ENCODE measurements around the gene PTCSC3.

Gene PTCSC3

DNA sequence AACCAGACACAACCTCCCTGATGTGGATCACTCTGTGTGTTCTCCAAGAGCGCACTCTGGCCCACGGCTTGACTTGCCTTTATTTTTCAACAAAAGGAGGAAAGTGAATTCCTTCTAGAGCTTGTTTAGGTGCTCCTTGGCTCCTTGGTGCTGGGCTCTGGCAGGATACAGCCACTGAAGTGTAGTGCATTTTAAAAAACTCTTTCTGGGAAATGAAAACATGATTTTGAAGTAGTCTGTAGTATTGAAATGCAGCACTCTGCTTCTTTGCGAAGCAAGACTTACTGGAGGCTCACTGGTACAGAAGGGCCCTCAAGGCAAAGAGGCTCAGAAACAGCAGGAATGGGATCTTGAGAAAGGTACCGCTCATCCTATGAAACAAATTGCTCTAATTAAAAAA is 81.6 kb downstream of the PTCSC3 start:
- H3K27ac ChIP-seq (ENCODE audit: low read depth, low read length): no peak overlapping the region
- H3K36me3 ChIP-seq (ENCODE audit: control insufficient read depth in 1 of 2, insufficient read depth in 2 of 2, low read length in 2 of 2): no peaks in the 10 kb centered on the region
- no peak overlapping the region for H3K4me3 ChIP-seq (ENCODE audit: low read depth in 1 of 2, low read length in 2 of 2)
- no peak overlapping the region for H3K9ac ChIP-seq (ENCODE audit: low read depth in 1 of 2, low read length in 2 of 2)
- H3K4me1 ChIP-seq (ENCODE audit: control insufficient read depth in 1 of 2, insufficient read depth in 2 of 2, low read length in 2 of 2): peaks cover 5 to 9% of the 10 kb centered on the region in 2 donors
- H3K9me3 ChIP-seq (ENCODE audit: control insufficient read depth in 1 of 2, low read length in 2 of 2): no peaks in the 10 kb centered on the region
- no peaks in the 10 kb centered on the region for H3K27me3 ChIP-seq (ENCODE audit: control insufficient read depth in 1 of 2, insufficient read depth in 2 of 2, low read length in 2 of 2)

DNA sequence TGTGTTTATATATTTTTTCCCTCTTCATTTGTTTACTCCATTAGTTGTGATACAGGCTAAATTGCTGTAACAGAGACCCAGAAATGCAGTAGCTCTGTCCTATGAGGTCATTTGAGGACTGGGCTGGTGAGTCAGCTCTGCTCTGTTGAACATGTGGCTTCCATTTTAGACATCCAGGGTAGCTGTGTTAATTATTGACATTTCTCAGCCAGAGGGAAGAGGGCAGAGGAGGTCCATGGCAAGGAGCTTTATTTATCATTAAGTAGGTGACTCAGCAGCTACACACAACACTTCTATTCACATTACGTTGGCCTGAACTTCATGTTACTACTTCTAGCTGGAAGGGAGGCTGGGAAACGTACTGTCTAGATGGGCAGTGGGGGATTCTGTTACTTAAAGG is 85.4 kb downstream of the PTCSC3 start:
- Histone ChIP-seq H3K27me3 (ENCODE audit: control insufficient read depth in 1 of 2, insufficient read depth in 2 of 2, low read length in 2 of 2) (no peaks in the 10 kb centered on the region), H3K9me3 (ENCODE audit: control insufficient read depth in 1 of 2, low read length in 2 of 2) (no peaks in the 10 kb centered on the region), H3K9ac (ENCODE audit: low read depth in 1 of 2, low read length in 2 of 2) (no peak overlapping the region), H3K27ac (ENCODE audit: low read depth, low read length) (no peak overlapping the region), H3K4me1 (ENCODE audit: control insufficient read depth in 1 of 2, insufficient read depth in 2 of 2, low read length in 2 of 2) (peaks cover 5 to 9% of the 10 kb centered on the region in 2 donors), H3K4me3 (ENCODE audit: low read depth in 1 of 2, low read length in 2 of 2) (no peak overlapping the region), H3K36me3 (ENCODE audit: control insufficient read depth in 1 of 2, insufficient read depth in 2 of 2, low read length in 2 of 2) (no peaks in the 10 kb centered on the region)

GRCh38 chr14:36087411-36087810 is 89.1 kb downstream of the PTCSC3 start:
- no peak overlapping the region for H3K9ac ChIP-seq (ENCODE audit: low read depth in 1 of 2, low read length in 2 of 2)
- no peaks in the 10 kb centered on the region for H3K27me3 ChIP-seq (ENCODE audit: control insufficient read depth in 1 of 2, insufficient read depth in 2 of 2, low read length in 2 of 2)
- peaks cover 5 to 9% of the 10 kb centered on the region in 2 donors for H3K4me1 ChIP-seq (ENCODE audit: control insufficient read depth in 1 of 2, insufficient read depth in 2 of 2, low read length in 2 of 2)
- no peak overlapping the region for H3K27ac ChIP-seq (ENCODE audit: low read depth, low read length)
- no peaks in the 10 kb centered on the region for H3K36me3 ChIP-seq (ENCODE audit: control insufficient read depth in 1 of 2, insufficient read depth in 2 of 2, low read length in 2 of 2)
- H3K4me3 ChIP-seq (ENCODE audit: low read depth in 1 of 2, low read length in 2 of 2): no peak overlapping the region
- no peaks in the 10 kb centered on the region for H3K9me3 ChIP-seq (ENCODE audit: control insufficient read depth in 1 of 2, low read length in 2 of 2)

GRCh38 chr14:36086629-36087395 is 89.7 kb downstream of the PTCSC3 start:
- peaks cover 5 to 9% of the 10 kb centered on the region in 2 donors for H3K4me1 ChIP-seq (ENCODE audit: control insufficient read depth in 1 of 2, insufficient read depth in 2 of 2, low read length in 2 of 2)
- no peaks in the 10 kb centered on the region for H3K36me3 ChIP-seq (ENCODE audit: control insufficient read depth in 1 of 2, insufficient read depth in 2 of 2, low read length in 2 of 2)
- H3K9me3 ChIP-seq (ENCODE audit: control insufficient read depth in 1 of 2, low read length in 2 of 2): no peaks in the 10 kb centered on the region
- H3K27me3 ChIP-seq (ENCODE audit: control insufficient read depth in 1 of 2, insufficient read depth in 2 of 2, low read length in 2 of 2): no peaks in the 10 kb centered on the region
- H3K9ac ChIP-seq (ENCODE audit: low read depth in 1 of 2, low read length in 2 of 2): no peak overlapping the region
- no peak overlapping the region for H3K27ac ChIP-seq (ENCODE audit: low read depth, low read length)
- H3K4me3 ChIP-seq (ENCODE audit: low read depth in 1 of 2, low read length in 2 of 2): no peak overlapping the region

GRCh38 chr14:36085861-36086260 is 90.7 kb downstream of the PTCSC3 start:
- H3K4me1 ChIP-seq (ENCODE audit: control insufficient read depth in 1 of 2, insufficient read depth in 2 of 2, low read length in 2 of 2): peaks cover 0 to 1% of the 10 kb centered on the region in 2 donors
- H3K9ac ChIP-seq (ENCODE audit: low read depth in 1 of 2, low read length in 2 of 2): no peak overlapping the region
- H3K36me3 ChIP-seq (ENCODE audit: control insufficient read depth in 1 of 2, insufficient read depth in 2 of 2, low read length in 2 of 2): no peaks in the 10 kb centered on the region
- H3K27me3 ChIP-seq (ENCODE audit: control insufficient read depth in 1 of 2, insufficient read depth in 2 of 2, low read length in 2 of 2): no peaks in the 10 kb centered on the region
- no peaks in the 10 kb centered on the region for H3K9me3 ChIP-seq (ENCODE audit: control insufficient read depth in 1 of 2, low read length in 2 of 2)
- no peak overlapping the region for H3K27ac ChIP-seq (ENCODE audit: low read depth, low read length)
- H3K4me3 ChIP-seq (ENCODE audit: low read depth in 1 of 2, low read length in 2 of 2): no peak overlapping the region
